Lower leg skin (tissue), 4 donors: Measurements from ENCODE around the gene LCE2C. TPM values are rescaled to one million over a fixed set of nuclear protein-coding genes. Genes with fewer than 3 reads are reported as not detected.
"Not testable (repeated sequence)": the region's sequence is repeated elsewhere in the genome, so short reads cannot be mapped to it uniquely, and the experiment has no call there.

Source experiments
- DNase-seq, 2 donors: peaks; one replicate each; pipeline ENCODE4 v3.0.0-alpha.2; 2019; ENCODE audit warnings: low spot score in 2 of 2
- H3K4me3 ChIP-seq: fragments of 200-600 bp; sonication (generic); 2 replicates; pipeline ENCODE4 v1.5.1; 2017; ENCODE audit warnings: mild to moderate bottlenecking, low read depth; ENCODE audit not compliant: poor library complexity, severe bottlenecking
- POLR2A ChIP-seq, 2 donors: fragments of 450-650 bp; IDR thresholded peaks; one replicate each; pipeline ENCODE4 v1.6.1; 2016 to 2017; ENCODE audit warnings: antibody characterized with exemption in 2 of 2, mild to moderate bottlenecking in 1 of 2, moderate library complexity in 1 of 2
- WGBS, 2 donors: methylation state at CpG; one replicate each; pipeline ENCODE4 v1.1.5; 2018; 5-methylcytosine and 5-hydroxymethylcytosine counted together
- intact Hi-C: fragments of 100-400 bp; cut with DNase I; formaldehyde crosslinking; loops from one replicate; pipeline ENCODE4 v1.15.0; 2023; ENCODE audit warnings: low total_unique reads
- total RNA-seq, 4 donors: library from RNA; depleted of rRNA; stranded (reverse); fragments of >200 nt; gene quantifications; one replicate each; pipeline ENCODE4 v1.1.0, GENCODE V29; 2016
- TF ChIP-seq, protein P1 (sequence below), 3 donors: fragments of 450-650 bp; IDR thresholded peaks; one replicate each; pipeline ENCODE4 v1.5.1; 2016; ENCODE audit warnings: antibody characterized with exemption in 3 of 3, mild to moderate bottlenecking in 3 of 3, moderate library complexity in 2 of 3

LCE2C gene
- total RNA-seq, 4 donors from 2014 or later, result 775 to 1,224 (median 802) TPM

- intact Hi-C loops, result no loop called here
- whole genome bisulfite sequencing, 2 donors, result 84 to 90% methylated on average over 5 of the region's 5 CpGs
- TF ChIP-seq, protein P1, sequence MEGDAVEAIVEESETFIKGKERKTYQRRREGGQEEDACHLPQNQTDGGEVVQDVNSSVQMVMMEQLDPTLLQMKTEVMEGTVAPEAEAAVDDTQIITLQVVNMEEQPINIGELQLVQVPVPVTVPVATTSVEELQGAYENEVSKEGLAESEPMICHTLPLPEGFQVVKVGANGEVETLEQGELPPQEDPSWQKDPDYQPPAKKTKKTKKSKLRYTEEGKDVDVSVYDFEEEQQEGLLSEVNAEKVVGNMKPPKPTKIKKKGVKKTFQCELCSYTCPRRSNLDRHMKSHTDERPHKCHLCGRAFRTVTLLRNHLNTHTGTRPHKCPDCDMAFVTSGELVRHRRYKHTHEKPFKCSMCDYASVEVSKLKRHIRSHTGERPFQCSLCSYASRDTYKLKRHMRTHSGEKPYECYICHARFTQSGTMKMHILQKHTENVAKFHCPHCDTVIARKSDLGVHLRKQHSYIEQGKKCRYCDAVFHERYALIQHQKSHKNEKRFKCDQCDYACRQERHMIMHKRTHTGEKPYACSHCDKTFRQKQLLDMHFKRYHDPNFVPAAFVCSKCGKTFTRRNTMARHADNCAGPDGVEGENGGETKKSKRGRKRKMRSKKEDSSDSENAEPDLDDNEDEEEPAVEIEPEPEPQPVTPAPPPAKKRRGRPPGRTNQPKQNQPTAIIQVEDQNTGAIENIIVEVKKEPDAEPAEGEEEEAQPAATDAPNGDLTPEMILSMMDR (IDR thresholded peaks at IDR 0.05), result no peak
- TF ChIP-seq POLR2A (IDR thresholded peaks at IDR 0.05), result no peak
- DNase-seq, result no peak
- H3K4me3 ChIP-seq, result no peak overlapping the region
Measured at GRCh38 chr1:152667648-152668047, 7.4 kb upstream of the LCE2C start.

- 60 to 66% methylated on average over 2 of the region's 2 CpGs for WGBS, 2 donors
- intact Hi-C loops, result no loop called here
- no peak for DNase-seq
- TF ChIP-seq, protein P1 (IDR thresholded peaks at IDR 0.05), result no peak
- no peak for TF ChIP-seq POLR2A (IDR thresholded peaks at IDR 0.05)
- no peak overlapping the region for H3K4me3 ChIP-seq
Measured at GRCh38 chr1:152673016-152673415, 2.1 kb upstream of the LCE2C start.

GRCh38 chr1:152679459-152679858 lies 4.4 kb downstream of the LCE2C start:
- DNase-seq, result no peak
- 81 to 87% methylated on average over 6 of the region's 6 CpGs for WGBS, 2 donors
- TF ChIP-seq, protein P1 (IDR thresholded peaks at IDR 0.05), result no peak
- no peak for TF ChIP-seq POLR2A (IDR thresholded peaks at IDR 0.05)
- no peak overlapping the region for H3K4me3 ChIP-seq
- intact Hi-C loops, result no loop called here

- intact Hi-C loops, result no loop called here
- WGBS, 2 donors, result 67 to 68% methylated on average over 2 of the region's 2 CpGs
- no peak for DNase-seq
- H3K4me3 ChIP-seq, result no peak overlapping the region
- no peak for TF ChIP-seq POLR2A (IDR thresholded peaks at IDR 0.05)
- TF ChIP-seq, protein P1 (IDR thresholded peaks at IDR 0.05), result no peak
Measured at GRCh38 chr1:152681616-152682015, 6.5 kb downstream of the LCE2C start.

DNA sequence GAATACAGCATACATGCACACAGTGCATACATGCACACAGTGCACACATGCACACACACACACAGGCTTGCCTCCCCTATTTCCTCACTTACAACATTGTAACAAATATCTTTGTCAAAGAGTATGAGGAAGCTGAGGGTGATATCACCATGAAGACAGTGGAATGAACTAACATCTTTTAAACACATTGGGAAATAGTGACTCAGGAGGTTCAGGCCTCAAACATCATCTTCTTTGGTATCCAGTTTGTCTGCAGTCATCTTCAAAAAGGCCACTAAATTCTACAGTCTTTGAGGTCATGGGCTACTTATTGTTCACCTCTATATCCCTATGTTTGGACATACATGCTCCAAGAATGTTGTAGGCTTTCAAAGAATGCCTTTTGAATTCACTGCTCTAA lies 8.8 kb downstream of the LCE2C start:
- DNase-seq, result no peak
- H3K4me3 ChIP-seq, result no peak overlapping the region
- intact Hi-C loops, result no loop called here
- no peak for TF ChIP-seq POLR2A (IDR thresholded peaks at IDR 0.05)
- TF ChIP-seq, protein P1 (IDR thresholded peaks at IDR 0.05), result no peak

GRCh38 chr1:152685823-152686222 lies 10.7 kb downstream of the LCE2C start, which contains the start of gene LCE2B:
Gene LCE2B (plus strand): TSS chr1:152686123. CDS start chr1:152686844, 721 bp downstream.
- H3K4me3 ChIP-seq, DNase-seq, intact Hi-C loops: not testable (repeated sequence)
- 66 to 72% methylated on average over 4 of the region's 4 CpGs for WGBS, 2 donors
